Embryonic facial prominence (tissue), 1 donor: Measurements from ENCODE around the gene CHKB.

Experiments used
- DNase-seq: peaks from one replicate; pipeline ENCODE4 v3.0.0-alpha.2; 2016; ENCODE audit errors: extremely low spot score

Gene CHKB

GRCh38 chr22:50600538-50600937, 17.9 kb upstream of the CHKB start, which contains the start of gene MAPK8IP2:
MAPK8IP2 (plus strand) TSS chr22:50600793; CDS start chr22:50600819, 26 bp downstream.
- DNase-seq: no peak

- no peak for DNase-seq
These were observed 17.3 kb upstream of the CHKB start for GRCh38 chr22:50599816-50600455.

GRCh38 chr22:50597097-50597496, 14.4 kb upstream of the CHKB start:
- no peak for DNase-seq

GRCh38 chr22:50595189-50595588, 12.5 kb upstream of the CHKB start:
- DNase-seq: no peak

- no peak for DNase-seq
These were observed 4.8 kb upstream of the CHKB start for GRCh38 chr22:50587407-50587806.

GRCh38 chr22:50586416-50586815, 3.8 kb upstream of the CHKB start:
- no peak for DNase-seq

GRCh38 chr22:50585781-50586180, 3.1 kb upstream of the CHKB start:
- no peak for DNase-seq

- DNase-seq: no peak
These were observed 2.6 kb upstream of the CHKB start for GRCh38 chr22:50585238-50585637.

GRCh38 chr22:50584106-50585096, 1.8 kb upstream of the CHKB start:
- DNase-seq: no peak

- no peak for DNase-seq
These were observed 729 bp upstream of the CHKB start for GRCh38 chr22:50583294-50583861.

GRCh38 chr22:50581950-50582492, 628 bp downstream of the CHKB start:
- DNase-seq: no peak

- no peak for DNase-seq
These were observed 1.4 kb downstream of the CHKB start for GRCh38 chr22:50581031-50581949.

GRCh38 chr22:50579752-50580151, 2.9 kb downstream of the CHKB start:
- no peak for DNase-seq

- DNase-seq: no peak
These were observed 3.8 kb downstream of the CHKB start for GRCh38 chr22:50578776-50579310.

- no peak for DNase-seq
These were observed 4.5 kb downstream of the CHKB start, which contains the start of gene CPT1B for GRCh38 chr22:50577987-50578775. CPT1B (minus strand) TSS chr22:50578427; CDS start chr22:50577915, 512 bp downstream.

- no peak for DNase-seq
These were observed 5.0 kb downstream of the CHKB start for GRCh38 chr22:50577697-50577986.

- no peak for DNase-seq
These were observed 5.6 kb downstream of the CHKB start for GRCh38 chr22:50576806-50577696.

GRCh38 chr22:50576070-50576469, 6.6 kb downstream of the CHKB start:
- DNase-seq: no peak

- DNase-seq: no peak
These were observed 7.2 kb downstream of the CHKB start for GRCh38 chr22:50575426-50575941.
